Measurements from ENCODE around the gene GID8.

GID8 gene

GRCh38 chr20:62963614-62964397, 25.9 kb downstream of the GID8 start:
- H3K4me1 ChIP-seq (ENCODE audit: insufficient read depth, low read length), result no peaks in the 10 kb centered on the region
- no peaks in the 10 kb centered on the region for H3K9me3 ChIP-seq (ENCODE audit: low read length)
- no peak overlapping the region for H2AFZ ChIP-seq (ENCODE audit: low read depth, low read length)
- no peaks in the 10 kb centered on the region for H3K36me3 ChIP-seq (ENCODE audit: insufficient read depth, low read length)
- no peak overlapping the region for H3K4me3 ChIP-seq (ENCODE audit: low read length)
- H3K27me3 ChIP-seq (ENCODE audit: insufficient read depth, low read length), result peaks cover 34% of the 10 kb centered on the region

GRCh38 chr20:62964700-62965099, 26.8 kb downstream of the GID8 start:
- Histone ChIP-seq H3K36me3 (ENCODE audit: insufficient read depth, low read length) (no peaks in the 10 kb centered on the region), H3K9me3 (ENCODE audit: low read length) (no peaks in the 10 kb centered on the region), H2AFZ (ENCODE audit: low read depth, low read length) (no peak overlapping the region), H3K27me3 (ENCODE audit: insufficient read depth, low read length) (peaks cover 41% of the 10 kb centered on the region), H3K4me1 (ENCODE audit: insufficient read depth, low read length) (no peaks in the 10 kb centered on the region), H3K4me3 (ENCODE audit: low read length) (no peak overlapping the region)

GRCh38 chr20:62965363-62965771, 27.4 kb downstream of the GID8 start:
- no peaks in the 10 kb centered on the region for H3K9me3 ChIP-seq (ENCODE audit: low read length)
- H3K4me1 ChIP-seq (ENCODE audit: insufficient read depth, low read length), result no peaks in the 10 kb centered on the region
- no peaks in the 10 kb centered on the region for H3K36me3 ChIP-seq (ENCODE audit: insufficient read depth, low read length)
- H3K27me3 ChIP-seq (ENCODE audit: insufficient read depth, low read length), result peaks cover 46% of the 10 kb centered on the region
- no peak overlapping the region for H2AFZ ChIP-seq (ENCODE audit: low read depth, low read length)
- H3K4me3 ChIP-seq (ENCODE audit: low read length), result no peak overlapping the region

GRCh38 chr20:62966212-62967148, 28.5 kb downstream of the GID8 start:
- no peak overlapping the region for H3K4me3 ChIP-seq (ENCODE audit: low read length)
- no peaks in the 10 kb centered on the region for H3K36me3 ChIP-seq (ENCODE audit: insufficient read depth, low read length)
- H2AFZ ChIP-seq (ENCODE audit: low read depth, low read length), result no peak overlapping the region
- no peaks in the 10 kb centered on the region for H3K4me1 ChIP-seq (ENCODE audit: insufficient read depth, low read length)
- no peaks in the 10 kb centered on the region for H3K9me3 ChIP-seq (ENCODE audit: low read length)
- peaks cover 51% of the 10 kb centered on the region for H3K27me3 ChIP-seq (ENCODE audit: insufficient read depth, low read length)

- H3K4me3 ChIP-seq (ENCODE audit: low read length), result no peak overlapping the region
- peaks cover 53% of the 10 kb centered on the region for H3K27me3 ChIP-seq (ENCODE audit: insufficient read depth, low read length)
- H3K9me3 ChIP-seq (ENCODE audit: low read length), result no peaks in the 10 kb centered on the region
- H3K36me3 ChIP-seq (ENCODE audit: insufficient read depth, low read length), result no peaks in the 10 kb centered on the region
- no peak overlapping the region for H2AFZ ChIP-seq (ENCODE audit: low read depth, low read length)
- H3K4me1 ChIP-seq (ENCODE audit: insufficient read depth, low read length), result no peaks in the 10 kb centered on the region
Observed at GRCh38 chr20:62967149-62967501, 29.2 kb downstream of the GID8 start.

- Histone ChIP-seq H3K36me3 (ENCODE audit: insufficient read depth, low read length) (no peaks in the 10 kb centered on the region), H3K4me3 (ENCODE audit: low read length) (no peak overlapping the region), H3K9me3 (ENCODE audit: low read length) (no peaks in the 10 kb centered on the region), H3K4me1 (ENCODE audit: insufficient read depth, low read length) (peaks cover 4% of the 10 kb centered on the region), H3K27me3 (ENCODE audit: insufficient read depth, low read length) (peaks cover 52% of the 10 kb centered on the region), H2AFZ (ENCODE audit: low read depth, low read length) (no peak overlapping the region)
Observed at GRCh38 chr20:62967628-62968351, 29.8 kb downstream of the GID8 start.

- H2AFZ ChIP-seq (ENCODE audit: low read depth, low read length), result no peak overlapping the region
- H3K36me3 ChIP-seq (ENCODE audit: insufficient read depth, low read length), result no peaks in the 10 kb centered on the region
- H3K4me3 ChIP-seq (ENCODE audit: low read length), result no peak overlapping the region
- H3K9me3 ChIP-seq (ENCODE audit: low read length), result no peaks in the 10 kb centered on the region
- H3K4me1 ChIP-seq (ENCODE audit: insufficient read depth, low read length), result peaks cover 5% of the 10 kb centered on the region
- H3K27me3 ChIP-seq (ENCODE audit: insufficient read depth, low read length), result peaks cover 52% of the 10 kb centered on the region
Observed at GRCh38 chr20:62968378-62969178, 30.6 kb downstream of the GID8 start.

- H3K9me3 ChIP-seq (ENCODE audit: low read length), result no peaks in the 10 kb centered on the region
Observed at GRCh38 chr20:62969179-62969760, 31.3 kb downstream of the GID8 start.

GRCh38 chr20:62969939-62970306, 32.0 kb downstream of the GID8 start:
- Histone ChIP-seq H3K4me3 (ENCODE audit: low read length) (no peak overlapping the region), H3K36me3 (ENCODE audit: insufficient read depth, low read length) (no peaks in the 10 kb centered on the region), H3K27me3 (ENCODE audit: insufficient read depth, low read length) (peaks cover 57% of the 10 kb centered on the region), H2AFZ (ENCODE audit: low read depth, low read length) (no peak overlapping the region), H3K9me3 (ENCODE audit: low read length) (no peaks in the 10 kb centered on the region), H3K4me1 (ENCODE audit: insufficient read depth, low read length) (peaks cover 5% of the 10 kb centered on the region)

More at GRCh38 chr20:62969179-62969760, 31.3 kb downstream of the GID8 start:
- H3K4me1 ChIP-seq (ENCODE audit: insufficient read depth, low read length), result peaks cover 5% of the 10 kb centered on the region
- H2AFZ ChIP-seq (ENCODE audit: low read depth, low read length), result no peak overlapping the region
- H3K27me3 ChIP-seq (ENCODE audit: insufficient read depth, low read length), result peaks cover 52% of the 10 kb centered on the region
- H3K36me3 ChIP-seq (ENCODE audit: insufficient read depth, low read length), result no peaks in the 10 kb centered on the region
- H3K4me3 ChIP-seq (ENCODE audit: low read length), result no peak overlapping the region

- no peaks in the 10 kb centered on the region for H3K9me3 ChIP-seq (ENCODE audit: low read length)
- H3K36me3 ChIP-seq (ENCODE audit: insufficient read depth, low read length), result no peaks in the 10 kb centered on the region
- H3K4me1 ChIP-seq (ENCODE audit: insufficient read depth, low read length), result peaks cover 5% of the 10 kb centered on the region
- H3K4me3 ChIP-seq (ENCODE audit: low read length), result no peak overlapping the region
- H2AFZ ChIP-seq (ENCODE audit: low read depth, low read length), result no peak overlapping the region
- peaks cover 57% of the 10 kb centered on the region for H3K27me3 ChIP-seq (ENCODE audit: insufficient read depth, low read length)
Observed at GRCh38 chr20:62970307-62971210, 32.6 kb downstream of the GID8 start.

- Histone ChIP-seq H3K4me1 (ENCODE audit: insufficient read depth, low read length) (peaks cover 5% of the 10 kb centered on the region), H2AFZ (ENCODE audit: low read depth, low read length) (no peak overlapping the region), H3K36me3 (ENCODE audit: insufficient read depth, low read length) (no peaks in the 10 kb centered on the region), H3K9me3 (ENCODE audit: low read length) (no peaks in the 10 kb centered on the region), H3K4me3 (ENCODE audit: low read length) (no peak overlapping the region), H3K27me3 (ENCODE audit: insufficient read depth, low read length) (peaks cover 63% of the 10 kb centered on the region)
Observed at GRCh38 chr20:62971211-62971949, 33.4 kb downstream of the GID8 start.
